Upper lobe of left lung (tissue), 6 donors: ENCODE results near the gene XKR7. TPM values are rescaled to one million over a fixed set of nuclear protein-coding genes. Genes with fewer than 3 reads are reported as not detected.
"Not testable (repeated sequence)": the region's sequence is repeated elsewhere in the genome, so short reads cannot be mapped to it uniquely, and the experiment has no call there.

ENCODE experiments used
- ATAC-seq, 2 donors: fragments of 200-7000 bp; cut with Tn5 transposase; one replicate each; pipeline ENCODE4 v1.9.1; 2022; ENCODE audit warnings: mild to moderate bottlenecking in 2 of 2, moderate library complexity in 2 of 2; ENCODE audit not compliant: low FRiP score in 2 of 2
- DNase-seq, 2 donors: peaks; one replicate each; pipeline ENCODE4 v3.0.0-alpha.2; 2019 to 2020
- H3K27ac ChIP-seq, 4 donors: fragments of 200-600 bp; sonication (generic); one replicate each; pipeline ENCODE4 v1.5.1; 2016 to 2019
- H3K27me3 ChIP-seq, 4 donors: fragments of 200-600 bp; sonication (generic); one replicate each; pipeline ENCODE4 v1.5.1; 2017 to 2019
- H3K36me3 ChIP-seq, 4 donors: fragments of 200-600 bp; sonication (generic); one replicate each; pipeline ENCODE4 v1.5.1; 2016 to 2019
- H3K4me1 ChIP-seq, 4 donors: fragments of 200-600 bp; sonication (generic); one replicate each; pipeline ENCODE4 v1.5.1; 2018 to 2019
- H3K4me3 ChIP-seq, 4 donors: fragments of 200-600 bp; sonication (generic); one replicate each; pipeline ENCODE4 v1.5.1; 2017 to 2019; ENCODE audit warnings: mild to moderate bottlenecking in 2 of 4, moderate library complexity in 1 of 4
- H3K9me3 ChIP-seq, 4 donors: fragments of 200-600 bp; sonication (generic); one replicate each; pipeline ENCODE4 v1.5.1; 2018 to 2019
- CTCF ChIP-seq, 6 experiments: fragments of 450-650 bp in 4 of 6; fragments of 200-600 bp in 2 of 6; sonication (generic) in 2 of 6; IDR thresholded peaks; one replicate each; pipeline ENCODE4 v1.5.1; 2016 to 2019; ENCODE audit warnings: antibody characterized with exemption in 6 of 6
- EP300 ChIP-seq, 4 donors: sonication (generic); formaldehyde crosslinking; IDR thresholded peaks; one replicate each; pipeline ENCODE4 v1.5.1; 2017; ENCODE audit warnings: antibody characterized with exemption in 4 of 4, control low read depth in 2 of 4
- POLR2A ChIP-seq, 4 donors: fragments of 450-650 bp; IDR thresholded peaks; one replicate each; pipeline ENCODE4 v1.5.1; 2016 to 2017; ENCODE audit warnings: antibody characterized with exemption in 4 of 4, mild to moderate bottlenecking in 2 of 4
- POLR2AphosphoS5 ChIP-seq, 2 donors: sonication (generic); formaldehyde crosslinking; IDR thresholded peaks; one replicate each; pipeline ENCODE4 v1.5.1; 2017; ENCODE audit warnings: antibody characterized with exemption in 2 of 2
- WGBS, 2 donors: methylation state at CpG; one replicate each; pipeline ENCODE4 v1.1.5; 2017 to 2018; 5-methylcytosine and 5-hydroxymethylcytosine counted together
- total RNA-seq, 6 donors: library from RNA; depleted of rRNA in 4 of 6; stranded (reverse); fragments of >200 nt in 4 of 6; gene quantifications; one replicate each; pipeline versions ENCODE4 v1.1.0 to v1.2.1, GENCODE V29; 2016 to 2021
- donor health status: DM: no; HTN: no; CAD: no; lungs with moderate emphysema.
- donor health status: DM: no; HTN: yes; CAD: no; lungs with severe emphysema.

Gene XKR7
- under 1 TPM in 3 of 6 donors, not detected in 3; under 0.01 to 0.07 (median 0.06) TPM for total RNA-seq

- peaks cover 3 to 14% (median 4%) of the 10 kb centered on the region in 4 donors for H3K4me1 ChIP-seq
- WGBS, 2 donors = 0 to 4% methylated on average over 15 to 26 of the region's 38 CpGs
- ATAC-seq (no peak), DNase-seq (peak in 1 of 2 donors; percentile 84)
- peak within 1 kb of the TSS in 3 of 4 donors; percentile 33 to 47 (median 35) for H3K4me3 ChIP-seq
- peaks cover 0 to 10% (median 4%) of the 10 kb centered on the region in 4 donors for H3K27me3 ChIP-seq
- H3K36me3 ChIP-seq = no peaks in the 10 kb centered on the region
- H3K27ac ChIP-seq = no peak within 1 kb of the TSS
- no peaks in the 10 kb centered on the region for H3K9me3 ChIP-seq
- no peak for TF ChIP-seq POLR2A (IDR thresholded peaks at IDR 0.05)
Observed at GRCh38 chr20:31967830-31968249, at the start of gene XKR7. TSS of gene XKR7 (plus strand) at chr20:31968151. CDS start at chr20:31968176, 25 bp downstream.

GRCh38 chr20:31918466-31919105 lies 49.4 kb upstream of the XKR7 start:
- Histone ChIP-seq H3K4me1 (no peaks in the 10 kb centered on the region), H3K4me3 (no peak overlapping the region), H3K27me3 (no peaks in the 10 kb centered on the region), H3K9me3 (no peaks in the 10 kb centered on the region), H3K27ac (no peak overlapping the region), H3K36me3 (no peaks in the 10 kb centered on the region)
- DNase-seq = no peak
- WGBS, 2 donors = 77 to 78% methylated on average over 6 to 7 of the region's 7 CpGs
- no peak for TF ChIP-seq POLR2A (IDR thresholded peaks at IDR 0.05)
- TF ChIP-seq CTCF (IDR thresholded peaks at IDR 0.05) = no peak
- no peak for TF ChIP-seq POLR2AphosphoS5 (IDR thresholded peaks at IDR 0.05)
- TF ChIP-seq EP300 (IDR thresholded peaks at IDR 0.05) = no peak
- ATAC-seq = no peak

- Histone ChIP-seq H3K27ac (no peak overlapping the region), H3K36me3 (no peaks in the 10 kb centered on the region), H3K4me1 (no peaks in the 10 kb centered on the region), H3K4me3 (no peak overlapping the region), H3K9me3 (no peaks in the 10 kb centered on the region), H3K27me3 (no peaks in the 10 kb centered on the region)
- no peak for ATAC-seq
- TF ChIP-seq POLR2A (IDR thresholded peaks at IDR 0.05) (no peak), EP300 (IDR thresholded peaks at IDR 0.05) (no peak), CTCF (IDR thresholded peaks at IDR 0.05) (no peak), POLR2AphosphoS5 (IDR thresholded peaks at IDR 0.05) (no peak)
- WGBS, 2 donors = 53 to 61% methylated on average over 6 of the region's 6 CpGs
- no peak for DNase-seq
Observed at GRCh38 chr20:31919410-31920155, 48.4 kb upstream of the XKR7 start.

GRCh38 chr20:31920275-31920855 lies 47.6 kb upstream of the XKR7 start:
- Histone ChIP-seq H3K36me3 (no peaks in the 10 kb centered on the region), H3K27me3 (no peaks in the 10 kb centered on the region), H3K4me3 (no peak overlapping the region), H3K9me3 (no peaks in the 10 kb centered on the region), H3K4me1 (no peaks in the 10 kb centered on the region), H3K27ac (no peak overlapping the region)
- TF ChIP-seq POLR2AphosphoS5 (IDR thresholded peaks at IDR 0.05) (no peak), POLR2A (IDR thresholded peaks at IDR 0.05) (no peak), CTCF (IDR thresholded peaks at IDR 0.05) (no peak), EP300 (IDR thresholded peaks at IDR 0.05) (no peak)
- DNase-seq = no peak
- ATAC-seq = no peak
- WGBS, 2 donors = 82 to 83% methylated on average over 7 to 11 of the region's 11 CpGs

- H3K27me3 ChIP-seq, H3K4me1 ChIP-seq: not testable (repeated sequence)
Observed at GRCh38 chr20:31921480-31921879, 46.5 kb upstream of the XKR7 start.

More at GRCh38 chr20:31921480-31921879, 46.5 kb upstream of the XKR7 start:
- WGBS, 2 donors = 94% methylated on average over 5 of the region's 5 CpGs
- not testable (repeated sequence) for DNase-seq, ATAC-seq, H3K36me3 ChIP-seq, H3K9me3 ChIP-seq, H3K27ac ChIP-seq, H3K4me3 ChIP-seq
